Measurements from ENCODE around the gene ZBTB25. TPM values are rescaled to one million over a fixed set of nuclear protein-coding genes. Genes with fewer than 3 reads are reported as not detected.

The ZBTB25 gene
- polyA plus RNA-seq, 1 donor: 8.8 TPM

Other genes starting within 250 kb of the ZBTB25 start
- 0.29 TPM for gene ESR2, start 209.5 kb downstream of the ZBTB25 start, polyA plus RNA-seq (ENCODE audit: insufficient read length)
- gene MTHFD1, start 115.5 kb downstream of the ZBTB25 start, polyA plus RNA-seq (ENCODE audit: insufficient read length): 39.8 TPM
- 0.44 TPM for gene AKAP5, start 38.3 kb downstream of the ZBTB25 start, polyA plus RNA-seq (ENCODE audit: insufficient read length)
- gene ZBTB1, start 932 bp upstream of the ZBTB25 start, polyA plus RNA-seq (ENCODE audit: insufficient read length): 27.2 TPM
- gene HSPA2, start 36.9 kb upstream of the ZBTB25 start, polyA plus RNA-seq (ENCODE audit: insufficient read length): 5.0 TPM
- 0.40 TPM for gene PPP1R36, start 46.1 kb upstream of the ZBTB25 start, polyA plus RNA-seq (ENCODE audit: insufficient read length)
- gene PLEKHG3, start 200.6 kb upstream of the ZBTB25 start, polyA plus RNA-seq (ENCODE audit: insufficient read length): 19.7 TPM